ENCODE results near the gene PHF2.

Gene PHF2

DNA sequence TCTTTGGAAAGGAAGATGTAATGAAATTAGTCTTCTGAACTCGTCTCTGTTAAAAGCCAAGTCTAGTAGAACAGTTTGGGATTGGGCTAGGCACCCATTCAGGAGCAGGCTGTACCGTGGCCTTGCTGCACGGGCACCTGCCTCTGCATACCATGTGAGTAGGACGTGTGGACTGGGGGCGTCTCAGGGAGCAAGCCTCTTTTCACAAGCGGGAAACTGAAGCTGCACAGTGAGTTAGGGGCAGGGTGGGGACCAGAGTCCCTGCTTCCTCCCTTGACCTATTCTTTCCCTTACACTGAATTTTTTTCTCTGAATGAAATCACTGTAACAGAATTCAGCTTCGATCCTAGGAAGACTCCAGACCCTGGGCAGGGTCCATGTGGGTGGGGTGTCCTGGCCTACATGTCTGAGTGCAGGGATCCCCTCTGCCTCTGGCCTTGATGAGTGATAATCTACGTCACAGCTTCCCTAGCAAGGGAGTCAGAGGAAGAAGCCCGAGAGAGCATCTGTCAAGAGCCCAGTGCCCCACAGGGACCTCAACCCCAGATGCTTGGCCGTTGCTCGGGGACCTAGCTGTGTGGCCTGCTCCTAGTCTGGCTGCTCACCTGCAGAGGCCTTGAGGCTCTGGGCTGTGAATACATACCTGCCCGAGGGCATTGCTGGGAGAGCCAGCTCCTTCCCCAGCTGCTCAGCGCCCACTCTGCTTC is 15.1 kb downstream of the PHF2 start:
- TF ChIP-seq CTBP1 (IDR thresholded peaks at IDR 0.05; ENCODE audit: borderline replicate concordance) (no peak), FOXK2 (IDR thresholded peaks at IDR 0.05) (no peak), FOXM1 (IDR thresholded peaks at IDR 0.05; ENCODE audit: borderline replicate concordance) (no peak), BHLHE40 (IDR thresholded peaks at IDR 0.05; ENCODE audit: borderline replicate concordance) (no peak)
- ChIA-PET CTCF (interaction anchor here (1.0 kb wide), 1 partner anchor 10 kb away, joined by 3 read pairs; no protein-coding TSS in a partner anchor), POLR2A (interaction anchor here (0.9 kb wide), 1 partner anchor 24 kb away, joined by 4 read pairs; no protein-coding TSS in a partner anchor)
- DNase-seq (ENCODE audit: extremely low spot score): no peak

DNA sequence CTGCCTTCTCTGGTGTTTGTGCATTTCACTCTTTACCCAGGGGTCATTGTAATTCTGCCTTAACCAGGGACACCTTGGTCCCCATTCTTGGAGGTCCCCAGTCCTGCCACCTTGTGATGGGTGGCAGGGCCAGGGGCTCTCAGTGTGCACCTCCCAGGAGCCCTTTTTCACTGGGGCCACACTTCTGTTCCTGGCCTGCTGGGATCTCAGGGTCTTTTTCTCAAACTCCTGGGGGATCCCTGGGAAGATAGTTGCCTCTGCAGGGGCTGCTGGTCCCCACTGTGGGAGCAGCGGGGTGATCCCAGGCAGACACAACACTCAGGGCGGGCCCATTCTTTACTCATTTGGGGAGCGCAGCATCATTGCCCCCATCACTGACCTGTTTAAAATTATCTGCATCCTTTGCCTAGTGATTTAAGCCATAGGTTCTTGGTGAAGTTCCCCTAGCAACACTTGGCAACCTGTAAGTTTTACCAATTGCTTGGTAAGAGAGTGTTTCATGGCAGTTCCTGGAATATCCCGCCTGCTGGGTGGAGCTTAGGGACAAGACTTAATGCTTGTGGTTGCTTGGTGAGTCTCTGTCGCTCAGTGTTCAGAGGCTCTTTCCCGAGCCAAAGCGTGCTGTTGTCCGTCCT is 15.7 kb downstream of the PHF2 start:
- CTCF ChIA-PET: interaction anchor here (0.6 to 1.0 kb wide), 2 partner anchors 10 to 1077 kb away, joined by 3 read pairs; no protein-coding TSS in a partner anchor
- TF ChIP-seq FOXK2 (IDR thresholded peaks at IDR 0.05): no peak
- TF ChIP-seq ARNT (IDR thresholded peaks at IDR 0.05): no peak
- no peak for TF ChIP-seq CTBP1 (IDR thresholded peaks at IDR 0.05; ENCODE audit: borderline replicate concordance)
- no peak for TF ChIP-seq SP1 (IDR thresholded peaks at IDR 0.05)
- no peak for TF ChIP-seq LEF1 (IDR thresholded peaks at IDR 0.05; ENCODE audit: borderline replicate concordance)
- no peak for TF ChIP-seq HDGF (IDR thresholded peaks at IDR 0.05; ENCODE audit: borderline replicate concordance)
- TF ChIP-seq, protein P1, sequence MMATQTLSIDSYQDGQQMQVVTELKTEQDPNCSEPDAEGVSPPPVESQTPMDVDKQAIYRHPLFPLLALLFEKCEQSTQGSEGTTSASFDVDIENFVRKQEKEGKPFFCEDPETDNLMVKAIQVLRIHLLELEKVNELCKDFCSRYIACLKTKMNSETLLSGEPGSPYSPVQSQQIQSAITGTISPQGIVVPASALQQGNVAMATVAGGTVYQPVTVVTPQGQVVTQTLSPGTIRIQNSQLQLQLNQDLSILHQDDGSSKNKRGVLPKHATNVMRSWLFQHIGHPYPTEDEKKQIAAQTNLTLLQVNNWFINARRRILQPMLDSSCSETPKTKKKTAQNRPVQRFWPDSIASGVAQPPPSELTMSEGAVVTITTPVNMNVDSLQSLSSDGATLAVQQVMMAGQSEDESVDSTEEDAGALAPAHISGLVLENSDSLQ (IDR thresholded peaks at IDR 0.05): no peak
- TF ChIP-seq L3MBTL2 (conservative IDR thresholded peaks at IDR 0.05): no peak
- no peak for TF ChIP-seq TARDBP (IDR thresholded peaks at IDR 0.05)
- no peak for TF ChIP-seq SUZ12 (IDR thresholded peaks at IDR 0.05)
- no peak for TF ChIP-seq ELF4 (IDR thresholded peaks at IDR 0.05)
- no peak for TF ChIP-seq FOXM1 (IDR thresholded peaks at IDR 0.05; ENCODE audit: borderline replicate concordance)
- TF ChIP-seq BHLHE40 (IDR thresholded peaks at IDR 0.05; ENCODE audit: borderline replicate concordance): no peak
- TF ChIP-seq NFRKB (IDR thresholded peaks at IDR 0.05): no peak
- no peak for TF ChIP-seq FOXA1 (IDR thresholded peaks at IDR 0.05)
- no peak for TF ChIP-seq ZNF384 (IDR thresholded peaks at IDR 0.05)
- DNase-seq (ENCODE audit: extremely low spot score): no peak
- POLR2A ChIA-PET: interaction anchor here (0.9 kb wide), 1 partner anchor 25 kb away, joined by 4 read pairs; no protein-coding TSS in a partner anchor

DNA sequence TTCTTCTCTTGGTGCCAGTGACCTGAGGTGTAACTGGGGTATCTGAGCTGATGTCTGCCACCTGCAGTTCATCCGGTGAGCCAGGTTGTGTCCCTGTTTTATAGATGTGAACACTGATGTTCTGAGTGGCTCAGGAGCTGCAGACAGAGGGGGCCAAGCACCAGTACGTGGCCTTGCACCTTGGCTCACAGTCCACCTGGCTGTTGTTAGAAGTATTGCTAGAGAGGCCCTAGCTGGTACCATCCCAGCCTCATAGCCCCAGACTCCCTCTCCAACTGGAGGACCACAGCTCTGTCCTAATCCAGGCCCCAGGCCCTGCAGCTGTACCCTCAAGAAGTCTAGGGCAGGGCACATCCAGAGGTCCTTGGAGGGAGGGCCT is 16.2 kb downstream of the PHF2 start:
- ChIA-PET POLR2A (no interaction called here), CTCF (no interaction called here)
- peak; percentile 51 for DNase-seq (ENCODE audit: extremely low spot score)
- TF ChIP-seq NFRKB (IDR thresholded peaks at IDR 0.05) (no peak), FOXM1 (IDR thresholded peaks at IDR 0.05; ENCODE audit: borderline replicate concordance) (no peak), SP1 (IDR thresholded peaks at IDR 0.05) (no peak), TARDBP (IDR thresholded peaks at IDR 0.05) (no peak), CTBP1 (IDR thresholded peaks at IDR 0.05; ENCODE audit: borderline replicate concordance) (no peak), ARNT (IDR thresholded peaks at IDR 0.05) (no peak), FOXK2 (IDR thresholded peaks at IDR 0.05) (no peak), BHLHE40 (IDR thresholded peaks at IDR 0.05; ENCODE audit: borderline replicate concordance) (no peak), SUZ12 (IDR thresholded peaks at IDR 0.05) (no peak), HDGF (IDR thresholded peaks at IDR 0.05; ENCODE audit: borderline replicate concordance) (no peak), ELF4 (IDR thresholded peaks at IDR 0.05) (no peak), LEF1 (IDR thresholded peaks at IDR 0.05; ENCODE audit: borderline replicate concordance) (no peak), L3MBTL2 (conservative IDR thresholded peaks at IDR 0.05) (no peak), ZNF384 (IDR thresholded peaks at IDR 0.05) (no peak), FOXA1 (IDR thresholded peaks at IDR 0.05) (no peak)
- TF ChIP-seq, protein P1 (IDR thresholded peaks at IDR 0.05): no peak

DNA sequence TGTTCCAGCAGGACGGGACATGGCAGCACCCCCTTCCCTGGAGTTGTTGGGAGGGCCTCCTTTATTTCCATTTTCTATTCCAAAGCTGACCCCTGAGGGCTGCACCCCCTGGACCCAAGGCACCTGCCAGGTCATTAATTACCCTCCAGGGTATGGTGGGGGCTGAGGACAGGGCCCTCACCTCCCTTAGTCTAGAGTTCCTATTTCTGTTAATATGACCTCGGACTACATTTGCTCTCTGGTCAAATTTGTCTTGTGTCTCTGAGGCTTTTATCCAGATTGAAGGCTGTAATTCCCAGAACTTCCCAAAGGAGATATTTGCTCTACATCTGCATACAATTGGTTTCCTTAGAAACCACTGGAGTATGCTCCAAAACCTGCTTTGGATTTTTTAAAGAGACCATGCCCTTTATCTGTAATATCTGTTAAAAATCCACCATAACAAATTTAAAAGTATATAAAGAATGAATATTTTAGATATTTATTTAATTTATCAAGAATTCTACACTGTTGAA is 16.8 kb downstream of the PHF2 start:
- TF ChIP-seq CTBP1 (IDR thresholded peaks at IDR 0.05; ENCODE audit: borderline replicate concordance): no peak
- TF ChIP-seq FOXA1 (IDR thresholded peaks at IDR 0.05): no peak
- no peak for TF ChIP-seq BHLHE40 (IDR thresholded peaks at IDR 0.05; ENCODE audit: borderline replicate concordance)
- TF ChIP-seq, protein P1 (IDR thresholded peaks at IDR 0.05): no peak
- no peak for TF ChIP-seq SUZ12 (IDR thresholded peaks at IDR 0.05)
- no peak for TF ChIP-seq NFRKB (IDR thresholded peaks at IDR 0.05)
- no peak for TF ChIP-seq HDGF (IDR thresholded peaks at IDR 0.05; ENCODE audit: borderline replicate concordance)
- TF ChIP-seq SP1 (IDR thresholded peaks at IDR 0.05): no peak
- no peak for TF ChIP-seq LEF1 (IDR thresholded peaks at IDR 0.05; ENCODE audit: borderline replicate concordance)
- TF ChIP-seq L3MBTL2 (conservative IDR thresholded peaks at IDR 0.05): no peak
- CTCF ChIA-PET: no interaction called here
- POLR2A ChIA-PET: no interaction called here
- no peak for DNase-seq (ENCODE audit: extremely low spot score)

DNA sequence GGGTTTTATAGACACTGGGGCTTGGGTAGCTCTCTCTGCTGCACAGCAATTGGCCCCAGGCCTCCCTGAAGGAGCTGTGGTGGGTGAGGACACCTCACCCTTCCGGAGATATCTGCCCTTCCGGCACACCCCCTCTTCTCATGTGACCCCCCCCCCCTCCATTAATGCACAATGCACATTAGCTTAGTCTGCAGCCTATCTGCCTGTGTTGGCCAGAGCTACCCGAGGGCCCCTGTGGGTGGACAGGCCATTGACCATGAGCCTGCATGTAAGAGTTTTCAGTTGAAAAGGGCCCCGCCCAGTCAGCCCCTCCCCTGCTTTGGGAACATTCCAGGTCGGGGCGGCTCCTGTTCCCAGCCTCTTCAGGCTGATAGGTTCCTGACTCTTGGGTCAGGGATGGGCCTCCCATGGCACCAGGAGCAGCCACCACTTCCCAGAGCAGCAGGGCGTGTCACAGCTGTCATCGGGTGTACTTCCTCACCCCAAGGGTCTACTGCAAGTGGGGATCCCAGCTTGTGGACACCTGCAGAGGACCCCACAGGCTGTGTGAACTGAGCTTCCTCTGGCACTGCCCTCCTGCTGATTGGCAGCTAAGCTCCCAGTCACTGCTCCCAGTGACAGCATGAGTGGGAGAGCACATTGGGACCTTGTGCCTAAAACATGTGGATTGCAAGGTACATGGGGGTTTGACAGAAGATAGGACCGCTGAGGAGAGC is 17.8 kb downstream of the PHF2 start:
- ChIA-PET CTCF (no interaction called here), POLR2A (no interaction called here)
- DNase-seq (ENCODE audit: extremely low spot score): no peak
- TF ChIP-seq HDGF (IDR thresholded peaks at IDR 0.05; ENCODE audit: borderline replicate concordance): no peak
- TF ChIP-seq L3MBTL2 (conservative IDR thresholded peaks at IDR 0.05): no peak
- TF ChIP-seq FOXM1 (IDR thresholded peaks at IDR 0.05; ENCODE audit: borderline replicate concordance): no peak
- TF ChIP-seq SP1 (IDR thresholded peaks at IDR 0.05): no peak
- no peak for TF ChIP-seq BHLHE40 (IDR thresholded peaks at IDR 0.05; ENCODE audit: borderline replicate concordance)
- no peak for TF ChIP-seq FOXK2 (IDR thresholded peaks at IDR 0.05)
- no peak for TF ChIP-seq SUZ12 (IDR thresholded peaks at IDR 0.05)
- TF ChIP-seq, protein P1 (IDR thresholded peaks at IDR 0.05): no peak

Measured in HEK293T (cell line).